CD4-positive, CD25-positive, alpha-beta regulatory T cell (primary cell): Measurements from ENCODE around the gene GSK3B. TPM values are rescaled to one million over a fixed set of nuclear protein-coding genes. Genes with fewer than 3 reads are reported as not detected.

ENCODE experiments used
- ATAC-seq, 2 donors: fragments of 150-1000 bp; cut with Tn5 transposase; one replicate each; pipeline ENCODE4 v1.10.0; 2021; ENCODE audit warnings: low read depth in 2 of 2, moderate number of reproducible peaks in 2 of 2, moderate library complexity in 1 of 2
- DNase-seq, 3 donors: peaks; one replicate each; pipeline versions ENCODE4 v3.0.0 to v3.0.0-alpha.2; 2012 to 2022; ENCODE audit warnings: mixed read lengths in 1 of 3
- H3K27ac ChIP-seq: one replicate; pipeline ENCODE4 v1.7.0; 2013; ENCODE audit warnings: mild to moderate bottlenecking, low read length; ENCODE audit not compliant: insufficient read depth, poor library complexity, severe bottlenecking
- H3K27me3 ChIP-seq: one replicate; pipeline ENCODE4 v1.7.0; 2013; ENCODE audit warnings: low read length; ENCODE audit not compliant: control insufficient read depth, insufficient read depth
- H3K36me3 ChIP-seq: one replicate; pipeline ENCODE4 v1.7.0; 2013; ENCODE audit warnings: mild to moderate bottlenecking, low read length, moderate library complexity; ENCODE audit not compliant: control insufficient read depth, insufficient read depth
- H3K4me1 ChIP-seq: 2 replicates; pipeline ENCODE4 v1.7.0; 2013; ENCODE audit warnings: mild to moderate bottlenecking, low read length; ENCODE audit not compliant: insufficient read depth, control insufficient read depth, poor library complexity, severe bottlenecking
- H3K4me3 ChIP-seq: one replicate; pipeline ENCODE4 v1.7.0; 2013; ENCODE audit warnings: low read depth, mild to moderate bottlenecking, low read length, moderate library complexity
- H3K9me3 ChIP-seq, 2 experiments: 1 replicate in 1 of 2; 2 replicates in 1 of 2; pipeline ENCODE4 v1.7.0; 2013; ENCODE audit warnings: low read length in 2 of 2, mild to moderate bottlenecking in 1 of 2, moderate library complexity in 1 of 2; ENCODE audit not compliant: control insufficient read depth in 2 of 2
- H3K27ac Mint-ChIP-seq, 3 donors: one replicate each; pipeline ENCODE4 v1.8.0; 2020 to 2022; ENCODE audit warnings: mild to moderate bottlenecking in 3 of 3, mixed read lengths in 3 of 3, moderate library complexity in 2 of 3
- H3K27me3 Mint-ChIP-seq: one replicate; pipeline ENCODE4 v1.8.0; 2022; ENCODE audit warnings: mild to moderate bottlenecking, mixed read lengths
- H3K36me3 Mint-ChIP-seq: one replicate; pipeline ENCODE4 v1.8.0; 2020; ENCODE audit warnings: mixed read lengths
- H3K4me1 Mint-ChIP-seq, 4 donors: one replicate each; pipeline ENCODE4 v1.8.0; 2020 to 2022; ENCODE audit warnings: mixed read lengths in 4 of 4, mild to moderate bottlenecking in 1 of 4
- H3K4me3 Mint-ChIP-seq, 4 donors: one replicate each; pipeline ENCODE4 v1.8.0; 2020 to 2022; ENCODE audit warnings: mild to moderate bottlenecking in 4 of 4, mixed read lengths in 4 of 4, moderate library complexity in 3 of 4
- H3K9me3 Mint-ChIP-seq, 7 donors: one replicate each; pipeline ENCODE4 v1.8.0; 2020 to 2022; ENCODE audit warnings: mixed read lengths in 7 of 7, mild to moderate bottlenecking in 3 of 7, moderate library complexity in 2 of 7
- polyA plus RNA-seq, 4 donors: library from polyadenylated mRNA; unstranded; fragments of 300-500 nt; fragmentation: Illumina TruSeq; gene quantifications; one replicate each; pipeline ENCODE4 v1.2.3, GENCODE V29; 2021
- total RNA-seq: library from RNA; stranded (reverse); gene quantifications from one replicate; pipeline ENCODE4 v1.2.3, GENCODE V29; 2022

Gene GSK3B
- total and polyA plus RNA-seq, 5 donors from 2014 or later = 12.9 to 45.4 (median 15.7) TPM

- Histone ChIP-seq H3K36me3 (peaks cover 6% of the 10 kb centered on the region), H3K27ac (no peak overlapping the region), H3K4me1 (no peaks in the 10 kb centered on the region), H3K27me3 (no peaks in the 10 kb centered on the region), H3K9me3 (no peaks in the 10 kb centered on the region), H3K4me3 (no peak overlapping the region)
- no peak for DNase-seq
- Mint-ChIP-seq H3K36me3 (peaks cover 44% of the 10 kb centered on the region), H3K27ac (no peak overlapping the region), H3K9me3 (peaks cover 0 to 13% (median 3%) of the 10 kb centered on the region in 7 donors), H3K4me1 (peaks cover 11 to 37% (median 26%) of the 10 kb centered on the region in 4 donors), H3K4me3 (no peak overlapping the region), H3K27me3 (no peaks in the 10 kb centered on the region)
- no peak for ATAC-seq
These were observed 245.1 kb downstream of the GSK3B start for GRCh38 chr3:119849126-119849525.

- H3K36me3 Mint-ChIP-seq = peaks cover 33% of the 10 kb centered on the region
- H3K27ac ChIP-seq = no peak overlapping the region
- no peaks in the 10 kb centered on the region for H3K4me1 ChIP-seq
- peaks cover 22% of the 10 kb centered on the region for H3K36me3 ChIP-seq
- DNase-seq (no peak), ATAC-seq (no peak)
- H3K27me3 ChIP-seq = no peaks in the 10 kb centered on the region
- no peak overlapping the region for H3K27ac Mint-ChIP-seq
- peaks cover 0 to 9% (median 3%) of the 10 kb centered on the region in 7 donors for H3K9me3 Mint-ChIP-seq
- H3K27me3 Mint-ChIP-seq = no peaks in the 10 kb centered on the region
- no peak overlapping the region for H3K4me3 Mint-ChIP-seq
- H3K9me3 ChIP-seq = no peaks in the 10 kb centered on the region
- peaks cover 14 to 24% (median 18%) of the 10 kb centered on the region in 4 donors for H3K4me1 Mint-ChIP-seq
- H3K4me3 ChIP-seq = no peak overlapping the region
These were observed 252.3 kb downstream of the GSK3B start for GRCh38 chr3:119841808-119842471.

GRCh38 chr3:119835556-119835955, 258.7 kb downstream of the GSK3B start:
- no peak for DNase-seq
- Histone ChIP-seq H3K27me3 (no peaks in the 10 kb centered on the region), H3K4me3 (no peak overlapping the region), H3K27ac (no peak overlapping the region), H3K4me1 (no peaks in the 10 kb centered on the region), H3K36me3 (peaks cover 18% of the 10 kb centered on the region), H3K9me3 (no peaks in the 10 kb centered on the region)
- Mint-ChIP-seq H3K4me3 (no peak overlapping the region), H3K36me3 (peaks cover 3% of the 10 kb centered on the region), H3K27me3 (no peaks in the 10 kb centered on the region), H3K27ac (peak overlapping the region in 1 of 3 donors; percentile 27), H3K4me1 (peaks cover 9 to 36% (median 23%) of the 10 kb centered on the region in 4 donors), H3K9me3 (no peaks in the 10 kb centered on the region)
- ATAC-seq = no peak

- Mint-ChIP-seq H3K9me3 (no peaks in the 10 kb centered on the region), H3K4me3 (no peak overlapping the region), H3K27ac (no peak overlapping the region), H3K36me3 (peaks cover 3% of the 10 kb centered on the region), H3K4me1 (peaks cover 9 to 38% (median 27%) of the 10 kb centered on the region in 4 donors), H3K27me3 (no peaks in the 10 kb centered on the region)
- Histone ChIP-seq H3K4me3 (no peak overlapping the region), H3K9me3 (no peaks in the 10 kb centered on the region), H3K36me3 (peaks cover 11% of the 10 kb centered on the region), H3K27me3 (no peaks in the 10 kb centered on the region), H3K27ac (no peak overlapping the region), H3K4me1 (no peaks in the 10 kb centered on the region)
- ATAC-seq (no peak), DNase-seq (no peak)
These were observed 259.4 kb downstream of the GSK3B start for GRCh38 chr3:119834754-119835370.

GRCh38 chr3:119831941-119832371, 262.3 kb downstream of the GSK3B start:
- H3K4me3 ChIP-seq = no peak overlapping the region
- H3K9me3 ChIP-seq = no peaks in the 10 kb centered on the region
- H3K4me1 ChIP-seq = no peaks in the 10 kb centered on the region
- H3K36me3 Mint-ChIP-seq = peaks cover 6% of the 10 kb centered on the region
- H3K27me3 ChIP-seq = no peaks in the 10 kb centered on the region
- no peaks in the 10 kb centered on the region for H3K9me3 Mint-ChIP-seq
- H3K4me1 Mint-ChIP-seq = peaks cover 11 to 42% (median 30%) of the 10 kb centered on the region in 4 donors
- H3K27me3 Mint-ChIP-seq = no peaks in the 10 kb centered on the region
- ATAC-seq (no peak), DNase-seq (no peak)
- H3K27ac ChIP-seq = no peak overlapping the region
- H3K4me3 Mint-ChIP-seq = no peak overlapping the region
- H3K36me3 ChIP-seq = no peaks in the 10 kb centered on the region
- peak overlapping the region in 2 of 3 donors; percentile 21 to 31 for H3K27ac Mint-ChIP-seq

- peaks cover 9% of the 10 kb centered on the region for H3K36me3 Mint-ChIP-seq
- H3K4me1 ChIP-seq = no peaks in the 10 kb centered on the region
- ATAC-seq (no peak), DNase-seq (peak in 1 of 3 donors; percentile 12)
- no peaks in the 10 kb centered on the region for H3K9me3 Mint-ChIP-seq
- no peaks in the 10 kb centered on the region for H3K9me3 ChIP-seq
- no peak overlapping the region for H3K4me3 Mint-ChIP-seq
- peaks cover 5% of the 10 kb centered on the region for H3K36me3 ChIP-seq
- peak overlapping the region in 2 of 3 donors; percentile 14 to 44 for H3K27ac Mint-ChIP-seq
- H3K4me3 ChIP-seq = no peak overlapping the region
- no peaks in the 10 kb centered on the region for H3K27me3 ChIP-seq
- no peak overlapping the region for H3K27ac ChIP-seq
- H3K4me1 Mint-ChIP-seq = peaks cover 11 to 37% (median 27%) of the 10 kb centered on the region in 4 donors
- H3K27me3 Mint-ChIP-seq = no peaks in the 10 kb centered on the region
These were observed 263.2 kb downstream of the GSK3B start for GRCh38 chr3:119831022-119831421.

GRCh38 chr3:119829420-119829819, 264.8 kb downstream of the GSK3B start:
- Mint-ChIP-seq H3K4me3 (no peak overlapping the region), H3K4me1 (peaks cover 7 to 27% (median 12%) of the 10 kb centered on the region in 4 donors), H3K36me3 (peaks cover 12% of the 10 kb centered on the region), H3K9me3 (no peaks in the 10 kb centered on the region), H3K27ac (no peak overlapping the region), H3K27me3 (no peaks in the 10 kb centered on the region)
- peaks cover 14% of the 10 kb centered on the region for H3K36me3 ChIP-seq
- no peak overlapping the region for H3K27ac ChIP-seq
- no peaks in the 10 kb centered on the region for H3K27me3 ChIP-seq
- ATAC-seq (no peak), DNase-seq (no peak)
- no peak overlapping the region for H3K4me3 ChIP-seq
- no peaks in the 10 kb centered on the region for H3K4me1 ChIP-seq
- no peaks in the 10 kb centered on the region for H3K9me3 ChIP-seq
